ENCODE results near the gene WDFY2.

WDFY2 gene

GRCh38 chr13:51681037-51681678 lies 96.9 kb downstream of the WDFY2 start:
- peak in 1 of 2 donors; percentile 65 for DNase-seq
- H3K79me1 ChIP-seq (ENCODE audit: low read length): peaks cover under 1% of the 10 kb centered on the region
- WGBS (ENCODE audit: extremely low coverage, insufficient coverage, insufficient read length): no CpG with 5 or more reads among the region's 6 CpGs
- H4K8ac ChIP-seq (ENCODE audit: low read depth, low read length): no peak overlapping the region
- no peak overlapping the region for H3K4me3 ChIP-seq (ENCODE audit: low read depth, low read length)
- H2BK120ac ChIP-seq (ENCODE audit: insufficient read depth, low read length, poor library complexity): no peak overlapping the region
- no peaks in the 10 kb centered on the region for H3K9me3 ChIP-seq (ENCODE audit: insufficient read depth, low read depth, low read length)
- no peak overlapping the region for H3K23ac ChIP-seq (ENCODE audit: low read length)
- H2BK12ac ChIP-seq (ENCODE audit: low read length): no peak overlapping the region
- H3K36me3 ChIP-seq (ENCODE audit: control insufficient read depth in 1 of 2, insufficient read depth in 2 of 2, low read length in 2 of 2): peaks cover 0 to 2% of the 10 kb centered on the region in 2 experiments
- H3K27ac ChIP-seq (ENCODE audit: low read depth, low read length): no peak overlapping the region
- no peaks in the 10 kb centered on the region for H3K27me3 ChIP-seq (ENCODE audit: insufficient read depth, low read length)
- H3K9ac ChIP-seq (ENCODE audit: low read length): no peak overlapping the region
- H4K91ac ChIP-seq (ENCODE audit: low read depth, low read length): no peak overlapping the region
- H2AFZ ChIP-seq (ENCODE audit: insufficient read depth, low read length, poor library complexity): no peak overlapping the region
- H3K4me1 ChIP-seq (ENCODE audit: control insufficient read depth in 1 of 2, insufficient read depth in 2 of 2, low read length in 2 of 2): peaks cover under 1 to 1% of the 10 kb centered on the region in 2 experiments
- no peak overlapping the region for H3K18ac ChIP-seq (ENCODE audit: low read length)
- no peak overlapping the region for H3K4ac ChIP-seq (ENCODE audit: low read depth, low read length)
- H2AK5ac ChIP-seq (ENCODE audit: low read length): no peak overlapping the region
- no peak overlapping the region for H4K12ac ChIP-seq (ENCODE audit: low read depth, low read length)
- no peak overlapping the region for H3K4me2 ChIP-seq (ENCODE audit: low read length)
- no peak overlapping the region for H2BK5ac ChIP-seq (ENCODE audit: low read depth, low read length, poor library complexity)
- H3K14ac ChIP-seq (ENCODE audit: low read length): no peak overlapping the region
- no peaks in the 10 kb centered on the region for H3K79me2 ChIP-seq (ENCODE audit: control insufficient read depth, insufficient read depth, low read length, poor library complexity)

DNA sequence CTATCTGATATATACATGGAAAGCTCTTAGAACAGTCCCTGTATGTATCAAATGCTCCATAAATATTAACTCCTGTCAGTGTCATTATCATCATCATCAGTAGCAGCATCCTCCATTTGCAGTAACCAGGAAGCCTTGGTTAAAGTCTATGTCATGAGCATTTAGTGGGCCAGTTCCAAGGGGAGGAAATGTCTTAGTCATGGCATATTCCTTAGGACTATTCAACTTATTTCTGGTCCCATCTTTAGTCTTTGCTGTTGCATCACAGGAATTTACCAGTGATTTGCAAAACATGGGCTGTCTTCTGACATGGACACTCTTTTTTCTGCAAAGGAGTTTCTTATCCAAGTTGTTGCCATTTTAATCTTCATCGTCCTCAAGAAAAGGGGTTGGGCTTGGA lies 98.4 kb downstream of the WDFY2 start:
- no peak overlapping the region for H3K14ac ChIP-seq (ENCODE audit: low read length)
- no peaks in the 10 kb centered on the region for H3K27me3 ChIP-seq (ENCODE audit: insufficient read depth, low read length)
- WGBS (ENCODE audit: extremely low coverage, insufficient coverage, insufficient read length): no CpG with 5 or more reads among the region's 1 CpG
- peak in 1 of 2 donors; percentile 19 for DNase-seq
- no peaks in the 10 kb centered on the region for H3K79me2 ChIP-seq (ENCODE audit: control insufficient read depth, insufficient read depth, low read length, poor library complexity)
- no peak overlapping the region for H2AFZ ChIP-seq (ENCODE audit: insufficient read depth, low read length, poor library complexity)
- H3K23ac ChIP-seq (ENCODE audit: low read length): no peak overlapping the region
- no peaks in the 10 kb centered on the region for H3K9me3 ChIP-seq (ENCODE audit: insufficient read depth, low read depth, low read length)
- no peak overlapping the region for H4K12ac ChIP-seq (ENCODE audit: low read depth, low read length)
- no peak overlapping the region for H3K18ac ChIP-seq (ENCODE audit: low read length)
- H2BK120ac ChIP-seq (ENCODE audit: insufficient read depth, low read length, poor library complexity): no peak overlapping the region
- H4K91ac ChIP-seq (ENCODE audit: low read depth, low read length): no peak overlapping the region
- no peak overlapping the region for H3K4me2 ChIP-seq (ENCODE audit: low read length)
- H3K9ac ChIP-seq (ENCODE audit: low read length): no peak overlapping the region
- no peak overlapping the region for H4K8ac ChIP-seq (ENCODE audit: low read depth, low read length)
- H3K36me3 ChIP-seq (ENCODE audit: control insufficient read depth in 1 of 2, insufficient read depth in 2 of 2, low read length in 2 of 2): peaks cover 0 to 1% of the 10 kb centered on the region in 2 experiments
- H3K79me1 ChIP-seq (ENCODE audit: low read length): no peaks in the 10 kb centered on the region
- no peak overlapping the region for H3K27ac ChIP-seq (ENCODE audit: low read depth, low read length)
- H2AK5ac ChIP-seq (ENCODE audit: low read length): no peak overlapping the region
- no peak overlapping the region for H2BK5ac ChIP-seq (ENCODE audit: low read depth, low read length, poor library complexity)
- no peak overlapping the region for H3K4me3 ChIP-seq (ENCODE audit: low read depth, low read length)
- no peaks in the 10 kb centered on the region for H3K4me1 ChIP-seq (ENCODE audit: control insufficient read depth in 1 of 2, insufficient read depth in 2 of 2, low read length in 2 of 2)
- H2BK12ac ChIP-seq (ENCODE audit: low read length): no peak overlapping the region
- H3K4ac ChIP-seq (ENCODE audit: low read depth, low read length): no peak overlapping the region

DNA sequence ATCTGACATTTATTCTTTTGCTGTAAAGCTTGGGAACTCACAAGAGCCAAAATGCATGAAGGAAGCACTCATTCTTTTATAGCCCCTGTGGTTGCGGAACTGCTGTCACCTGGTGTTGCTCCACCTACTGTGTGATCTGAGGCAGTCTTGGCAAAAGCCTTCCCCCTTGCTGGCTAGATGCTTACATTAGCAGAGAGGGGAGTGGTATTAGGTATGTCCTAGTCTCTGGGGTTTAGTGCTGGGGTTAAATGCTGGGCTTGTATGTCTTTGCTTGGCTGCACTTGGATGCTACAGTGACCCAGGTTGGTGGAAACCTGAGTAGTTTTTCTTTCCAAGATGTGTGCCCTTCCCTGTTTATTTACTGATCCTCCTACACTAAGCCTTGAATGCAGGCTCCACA lies 99.3 kb downstream of the WDFY2 start:
- H3K27ac ChIP-seq (ENCODE audit: low read depth, low read length): no peak overlapping the region
- H4K8ac ChIP-seq (ENCODE audit: low read depth, low read length): no peak overlapping the region
- no peaks in the 10 kb centered on the region for H3K27me3 ChIP-seq (ENCODE audit: insufficient read depth, low read length)
- DNase-seq: no peak
- no peak overlapping the region for H2AK5ac ChIP-seq (ENCODE audit: low read length)
- no peaks in the 10 kb centered on the region for H3K9me3 ChIP-seq (ENCODE audit: insufficient read depth, low read depth, low read length)
- H3K4me1 ChIP-seq (ENCODE audit: control insufficient read depth in 1 of 2, insufficient read depth in 2 of 2, low read length in 2 of 2): no peaks in the 10 kb centered on the region
- no peak overlapping the region for H2BK12ac ChIP-seq (ENCODE audit: low read length)
- no peak overlapping the region for H3K4me2 ChIP-seq (ENCODE audit: low read length)
- no peak overlapping the region for H2BK120ac ChIP-seq (ENCODE audit: insufficient read depth, low read length, poor library complexity)
- H3K36me3 ChIP-seq (ENCODE audit: control insufficient read depth in 1 of 2, insufficient read depth in 2 of 2, low read length in 2 of 2): peaks cover 0 to 1% of the 10 kb centered on the region in 2 experiments
- no peak overlapping the region for H3K4me3 ChIP-seq (ENCODE audit: low read depth, low read length)
- no peak overlapping the region for H4K12ac ChIP-seq (ENCODE audit: low read depth, low read length)
- H3K23ac ChIP-seq (ENCODE audit: low read length): peak overlapping the region; percentile 81
- whole genome bisulfite sequencing (ENCODE audit: extremely low coverage, insufficient coverage, insufficient read length): no CpG with 5 or more reads among the region's 1 CpG
- no peaks in the 10 kb centered on the region for H3K79me2 ChIP-seq (ENCODE audit: control insufficient read depth, insufficient read depth, low read length, poor library complexity)
- no peak overlapping the region for H3K18ac ChIP-seq (ENCODE audit: low read length)
- no peak overlapping the region for H3K9ac ChIP-seq (ENCODE audit: low read length)
- H2AFZ ChIP-seq (ENCODE audit: insufficient read depth, low read length, poor library complexity): no peak overlapping the region
- H2BK5ac ChIP-seq (ENCODE audit: low read depth, low read length, poor library complexity): no peak overlapping the region
- H4K91ac ChIP-seq (ENCODE audit: low read depth, low read length): no peak overlapping the region
- H3K79me1 ChIP-seq (ENCODE audit: low read length): no peaks in the 10 kb centered on the region
- no peak overlapping the region for H3K4ac ChIP-seq (ENCODE audit: low read depth, low read length)
- no peak overlapping the region for H3K14ac ChIP-seq (ENCODE audit: low read length)

DNA sequence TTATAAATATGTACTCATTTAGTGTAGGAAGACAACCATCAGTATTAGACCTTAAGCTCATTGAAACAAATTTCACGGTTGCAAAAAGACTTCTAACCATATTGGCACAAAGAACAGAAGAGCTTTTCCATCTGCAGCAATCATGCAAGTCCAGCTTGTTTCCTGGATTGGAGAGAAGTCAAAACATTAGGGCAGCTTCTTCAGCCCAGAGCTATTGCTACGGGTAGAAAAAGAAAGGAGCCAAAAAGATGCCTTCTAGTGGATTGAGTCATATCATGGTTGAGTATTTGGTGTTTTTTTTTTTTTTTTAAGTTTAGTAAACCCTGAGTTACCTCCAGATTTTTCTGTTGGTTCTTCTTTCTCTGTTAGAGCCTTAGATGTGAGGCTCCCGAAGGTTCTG lies 99.8 kb downstream of the WDFY2 start:
- no peak overlapping the region for H3K9ac ChIP-seq (ENCODE audit: low read length)
- H2AK5ac ChIP-seq (ENCODE audit: low read length): no peak overlapping the region
- no peaks in the 10 kb centered on the region for H3K9me3 ChIP-seq (ENCODE audit: insufficient read depth, low read depth, low read length)
- no peaks in the 10 kb centered on the region for H3K79me1 ChIP-seq (ENCODE audit: low read length)
- no peak overlapping the region for H3K18ac ChIP-seq (ENCODE audit: low read length)
- H4K91ac ChIP-seq (ENCODE audit: low read depth, low read length): no peak overlapping the region
- no peak overlapping the region for H3K27ac ChIP-seq (ENCODE audit: low read depth, low read length)
- no peak overlapping the region for H4K8ac ChIP-seq (ENCODE audit: low read depth, low read length)
- H3K4ac ChIP-seq (ENCODE audit: low read depth, low read length): no peak overlapping the region
- no peaks in the 10 kb centered on the region for H3K27me3 ChIP-seq (ENCODE audit: insufficient read depth, low read length)
- H2BK120ac ChIP-seq (ENCODE audit: insufficient read depth, low read length, poor library complexity): no peak overlapping the region
- no peak overlapping the region for H4K12ac ChIP-seq (ENCODE audit: low read depth, low read length)
- peak in 1 of 2 donors; percentile 29 for DNase-seq
- no peaks in the 10 kb centered on the region for H3K79me2 ChIP-seq (ENCODE audit: control insufficient read depth, insufficient read depth, low read length, poor library complexity)
- no peak overlapping the region for H3K4me3 ChIP-seq (ENCODE audit: low read depth, low read length)
- H3K4me1 ChIP-seq (ENCODE audit: control insufficient read depth in 1 of 2, insufficient read depth in 2 of 2, low read length in 2 of 2): peaks cover 0 to 3% of the 10 kb centered on the region in 2 experiments
- H2BK12ac ChIP-seq (ENCODE audit: low read length): no peak overlapping the region
- H3K36me3 ChIP-seq (ENCODE audit: control insufficient read depth in 1 of 2, insufficient read depth in 2 of 2, low read length in 2 of 2): peaks cover 0 to 1% of the 10 kb centered on the region in 2 experiments
- no peak overlapping the region for H3K4me2 ChIP-seq (ENCODE audit: low read length)
- H3K14ac ChIP-seq (ENCODE audit: low read length): no peak overlapping the region
- H2BK5ac ChIP-seq (ENCODE audit: low read depth, low read length, poor library complexity): no peak overlapping the region
- WGBS (ENCODE audit: extremely low coverage, insufficient coverage, insufficient read length): no CpG with 5 or more reads among the region's 3 CpGs
- no peak overlapping the region for H3K23ac ChIP-seq (ENCODE audit: low read length)
- no peak overlapping the region for H2AFZ ChIP-seq (ENCODE audit: insufficient read depth, low read length, poor library complexity)

Data from trophoblast cell (in vitro differentiated cells and primary cell).